Sigmoid colon (tissue), 7 donors: Measurements from ENCODE around the gene WNT3. TPM values are rescaled to one million over a fixed set of nuclear protein-coding genes. Genes with fewer than 3 reads are reported as not detected.

Experiments used
- DNase-seq: peaks from one replicate; pipeline ENCODE4 v3.0.0-alpha.2; 2019
- H3K27ac ChIP-seq, 4 donors: fragments of 200-600 bp; sonication (generic); one replicate each; pipeline ENCODE4 v1.5.1; 2016 to 2019; ENCODE audit warnings: mild to moderate bottlenecking in 1 of 4
- H3K27me3 ChIP-seq, 3 donors: fragments of 200-600 bp; sonication (generic); one replicate each; pipeline ENCODE4 v1.5.1; 2019; ENCODE audit warnings: mild to moderate bottlenecking in 1 of 3
- H3K36me3 ChIP-seq, 4 donors: fragments of 200-600 bp; sonication (generic); one replicate each; pipeline ENCODE4 v1.5.1; 2016 to 2019
- H3K4me1 ChIP-seq, 4 donors: fragments of 200-600 bp; sonication (generic); one replicate each; pipeline ENCODE4 v1.5.1; 2017 to 2019
- H3K4me3 ChIP-seq, 4 donors: fragments of 200-600 bp; sonication (generic); one replicate each; pipeline ENCODE4 v1.5.1; 2017 to 2019; ENCODE audit warnings: mild to moderate bottlenecking in 2 of 4, moderate library complexity in 1 of 4
- H3K9me3 ChIP-seq, 4 donors: fragments of 200-600 bp in 3 of 4; sonication (generic) in 3 of 4; one replicate each; pipeline versions ENCODE4 v1.5.1 to v1.6.1; 2013 to 2019
- EP300 ChIP-seq, 4 donors: sonication (generic); formaldehyde crosslinking; IDR thresholded peaks; one replicate each; pipeline ENCODE4 v1.6.1; 2017; ENCODE audit warnings: antibody characterized with exemption in 4 of 4
- POLR2A ChIP-seq, 2 donors: fragments of 450-650 bp; IDR thresholded peaks; one replicate each; pipeline ENCODE4 v1.6.1; 2016; ENCODE audit warnings: antibody characterized with exemption in 2 of 2, mild to moderate bottlenecking in 2 of 2, moderate library complexity in 2 of 2
- POLR2AphosphoS5 ChIP-seq, 4 donors: sonication (generic); formaldehyde crosslinking; IDR thresholded peaks; one replicate each; pipeline ENCODE4 v1.6.1; 2017; ENCODE audit warnings: antibody characterized with exemption in 4 of 4
- WGBS, 2 donors: extraction: QIAGEN DNeasy Blood & Tissue Kit; methylation state at CpG; one replicate each; pipeline ENCODE4 v1.1.7; 2013; 5-methylcytosine and 5-hydroxymethylcytosine counted together
- intact Hi-C: fragments of 100-400 bp; cut with DNase I; formaldehyde crosslinking; loops from one replicate; pipeline ENCODE4 v1.15.1; 2023
- polyA plus RNA-seq, 3 donors: library from polyadenylated mRNA; stranded (reverse); fragments of 200-250 nt; gene quantifications; one replicate each; pipeline ENCODE4 v1.2.3, GENCODE V29; 2013
- total RNA-seq, 4 donors: library from RNA; depleted of rRNA; stranded (reverse); fragments of >200 nt; gene quantifications; one replicate each; pipeline ENCODE4 v1.1.0, GENCODE V29; 2016
- TF ChIP-seq, protein P1 (sequence below), 4 experiments: fragments of 450-650 bp in 3 of 4; fragments of 200-600 bp in 1 of 4; IDR thresholded peaks; one replicate each; pipeline ENCODE4 v1.5.1; 2016 to 2019; ENCODE audit warnings: antibody characterized with exemption in 4 of 4, mild to moderate bottlenecking in 3 of 4, moderate library complexity in 2 of 4
- donor health status: healthy with polysubstance abuse.
- donor health status: Bipolar disorder and iron deficiency.
- donor health status: healthy.

The WNT3 gene
- total and polyA plus RNA-seq, 7 donors = under 0.01 to 0.71 (median 0.52) TPM; not detected in 1

DNA sequence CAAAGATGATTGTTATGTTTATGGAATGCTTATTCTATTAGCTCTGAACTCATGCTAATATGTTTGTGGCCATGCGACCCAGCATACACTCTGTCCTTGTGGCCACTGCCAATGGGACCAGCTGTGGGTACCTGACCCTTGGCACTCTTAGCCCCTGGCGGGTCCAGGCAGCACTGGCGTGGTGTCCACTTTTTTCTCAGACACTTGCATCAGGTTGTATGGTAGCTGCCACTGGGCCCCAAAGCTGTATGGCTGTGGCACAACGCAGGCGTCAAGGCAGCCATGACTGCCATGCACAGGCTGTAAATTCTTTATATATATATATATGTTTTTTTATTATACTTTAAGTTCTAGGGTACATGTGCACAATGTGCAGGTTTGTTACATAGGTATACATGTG is 20.7 kb upstream of the WNT3 start:
- Histone ChIP-seq H3K9me3 (peaks cover 0 to 6% (median 0%) of the 10 kb centered on the region in 4 donors), H3K27ac (no peak overlapping the region), H3K36me3 (no peaks in the 10 kb centered on the region), H3K4me1 (peaks cover 0 to 9% (median 2%) of the 10 kb centered on the region in 4 donors), H3K4me3 (no peak overlapping the region), H3K27me3 (peaks cover 0 to 26% (median 25%) of the 10 kb centered on the region in 3 donors)
- DNase-seq = no peak
- intact Hi-C loops = no loop called here
- 85 to 92% methylated on average over 5 of the region's 5 CpGs for WGBS, 2 donors
- no peak for TF ChIP-seq POLR2A (IDR thresholded peaks at IDR 0.05)
- no peak for TF ChIP-seq EP300 (IDR thresholded peaks at IDR 0.05)

DNA sequence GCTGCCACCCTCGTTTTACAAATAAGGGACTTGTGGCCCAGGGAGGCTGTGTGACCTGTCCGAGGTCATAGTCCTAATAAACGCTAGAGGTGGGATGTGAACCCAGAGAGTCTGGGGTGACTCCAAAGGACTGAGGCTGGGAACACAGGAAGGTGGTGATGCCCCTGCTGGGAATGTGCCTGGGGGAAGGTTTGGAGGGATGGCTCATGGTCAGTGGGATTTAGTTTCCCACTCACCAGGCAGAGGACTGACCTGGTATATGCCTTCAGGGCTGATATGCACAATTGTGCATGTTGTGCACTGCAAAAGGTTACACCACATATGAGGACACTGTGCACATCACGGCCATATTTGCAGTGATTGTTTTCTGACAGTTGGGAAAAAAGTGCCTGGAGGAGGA is 19.0 kb upstream of the WNT3 start:
- Histone ChIP-seq H3K9me3 (no peaks in the 10 kb centered on the region), H3K36me3 (no peaks in the 10 kb centered on the region), H3K27ac (no peak overlapping the region), H3K4me1 (peaks cover 0 to 9% (median 2%) of the 10 kb centered on the region in 4 donors), H3K27me3 (peaks cover 0 to 18% (median 16%) of the 10 kb centered on the region in 3 donors), H3K4me3 (no peak overlapping the region)
- DNase-seq = no peak
- no peak for TF ChIP-seq EP300 (IDR thresholded peaks at IDR 0.05)
- TF ChIP-seq, protein P1, sequence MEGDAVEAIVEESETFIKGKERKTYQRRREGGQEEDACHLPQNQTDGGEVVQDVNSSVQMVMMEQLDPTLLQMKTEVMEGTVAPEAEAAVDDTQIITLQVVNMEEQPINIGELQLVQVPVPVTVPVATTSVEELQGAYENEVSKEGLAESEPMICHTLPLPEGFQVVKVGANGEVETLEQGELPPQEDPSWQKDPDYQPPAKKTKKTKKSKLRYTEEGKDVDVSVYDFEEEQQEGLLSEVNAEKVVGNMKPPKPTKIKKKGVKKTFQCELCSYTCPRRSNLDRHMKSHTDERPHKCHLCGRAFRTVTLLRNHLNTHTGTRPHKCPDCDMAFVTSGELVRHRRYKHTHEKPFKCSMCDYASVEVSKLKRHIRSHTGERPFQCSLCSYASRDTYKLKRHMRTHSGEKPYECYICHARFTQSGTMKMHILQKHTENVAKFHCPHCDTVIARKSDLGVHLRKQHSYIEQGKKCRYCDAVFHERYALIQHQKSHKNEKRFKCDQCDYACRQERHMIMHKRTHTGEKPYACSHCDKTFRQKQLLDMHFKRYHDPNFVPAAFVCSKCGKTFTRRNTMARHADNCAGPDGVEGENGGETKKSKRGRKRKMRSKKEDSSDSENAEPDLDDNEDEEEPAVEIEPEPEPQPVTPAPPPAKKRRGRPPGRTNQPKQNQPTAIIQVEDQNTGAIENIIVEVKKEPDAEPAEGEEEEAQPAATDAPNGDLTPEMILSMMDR (IDR thresholded peaks at IDR 0.05) = no peak
- no peak for TF ChIP-seq POLR2A (IDR thresholded peaks at IDR 0.05)
- no peak for TF ChIP-seq POLR2AphosphoS5 (IDR thresholded peaks at IDR 0.05)
- 62 to 78% methylated on average over 4 of the region's 4 CpGs for WGBS, 2 donors
- intact Hi-C loops = no loop called here

DNA sequence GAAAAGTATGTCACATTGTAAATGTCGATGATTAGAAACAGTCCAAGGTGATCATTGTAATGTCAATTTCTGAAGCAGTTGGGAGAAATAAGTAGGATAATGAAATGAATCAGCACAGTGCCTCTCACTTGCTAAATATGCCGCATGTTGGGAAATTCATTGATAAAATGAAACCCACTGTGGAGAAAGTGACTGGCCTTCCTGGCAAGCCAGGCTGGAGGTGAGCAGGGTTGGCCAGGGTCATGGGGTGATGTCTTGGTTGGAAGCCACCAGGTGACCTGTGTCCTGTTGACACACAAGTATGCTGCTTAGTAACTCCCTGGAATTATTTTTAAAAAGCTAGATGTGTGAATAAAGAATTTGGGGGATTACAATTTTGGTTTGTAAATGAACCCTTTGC is 18.0 kb upstream of the WNT3 start:
- H3K27me3 ChIP-seq = peaks cover 0 to 8% (median 6%) of the 10 kb centered on the region in 3 donors
- H3K36me3 ChIP-seq = no peaks in the 10 kb centered on the region
- H3K9me3 ChIP-seq = no peaks in the 10 kb centered on the region
- no peak overlapping the region for H3K27ac ChIP-seq
- intact Hi-C loops = no loop called here
- peaks cover 0 to 2% (median 0%) of the 10 kb centered on the region in 4 donors for H3K4me1 ChIP-seq
- DNase-seq = no peak
- H3K4me3 ChIP-seq = no peak overlapping the region
- TF ChIP-seq POLR2AphosphoS5 (IDR thresholded peaks at IDR 0.05) (no peak), EP300 (IDR thresholded peaks at IDR 0.05) (no peak), POLR2A (IDR thresholded peaks at IDR 0.05) (no peak)
- TF ChIP-seq, protein P1 (IDR thresholded peaks at IDR 0.05) = no peak
- WGBS, 2 donors = 57 to 84% methylated on average over 2 of the region's 2 CpGs

DNA sequence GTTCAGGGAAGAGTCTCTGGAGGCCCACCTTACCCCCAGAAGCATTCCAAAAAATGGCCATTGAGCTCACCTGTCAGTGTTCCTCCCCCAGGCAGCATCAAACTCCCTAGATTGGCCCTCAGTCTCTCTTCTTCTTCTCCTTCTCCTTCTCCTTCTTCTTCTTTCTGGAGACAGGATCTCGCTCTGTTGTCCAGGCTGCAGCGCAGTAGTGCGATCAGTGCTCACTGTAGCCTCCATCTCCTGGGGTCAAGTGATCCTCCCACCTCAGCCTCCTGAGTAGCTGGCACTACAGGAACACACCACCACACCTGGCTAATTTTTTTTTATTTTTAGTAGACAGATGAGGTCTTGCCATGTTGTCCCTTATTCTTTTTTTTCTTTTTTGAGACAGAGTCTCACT is 16.4 kb upstream of the WNT3 start:
- 95 to 98% methylated on average over 3 of the region's 3 CpGs for WGBS, 2 donors
- Histone ChIP-seq H3K27ac (no peak overlapping the region), H3K9me3 (no peaks in the 10 kb centered on the region), H3K4me1 (no peaks in the 10 kb centered on the region), H3K27me3 (no peaks in the 10 kb centered on the region), H3K4me3 (no peak overlapping the region), H3K36me3 (no peaks in the 10 kb centered on the region)
- DNase-seq = no peak
- TF ChIP-seq POLR2AphosphoS5 (IDR thresholded peaks at IDR 0.05) (no peak), POLR2A (IDR thresholded peaks at IDR 0.05) (no peak), EP300 (IDR thresholded peaks at IDR 0.05) (no peak)
- TF ChIP-seq, protein P1 (IDR thresholded peaks at IDR 0.05) = no peak
- intact Hi-C loops = no loop called here

DNA sequence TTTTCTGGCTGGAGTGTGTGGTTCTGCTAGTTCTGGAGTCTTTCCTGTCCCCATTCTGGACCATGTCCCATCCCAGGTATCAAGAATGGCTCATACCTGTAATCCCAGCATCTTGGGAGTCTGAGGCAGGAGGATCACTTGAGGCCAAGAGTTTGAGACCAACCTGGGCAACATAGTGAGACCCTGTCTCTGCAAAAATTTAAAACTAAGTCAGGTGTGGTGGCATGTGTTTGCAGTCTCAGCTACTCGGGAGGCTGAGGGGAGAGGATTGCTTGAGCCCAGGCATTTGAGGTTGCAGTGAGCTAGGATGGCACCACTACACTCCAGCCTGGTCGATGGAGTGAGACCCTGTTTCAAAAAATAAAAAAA is 15.3 kb upstream of the WNT3 start:
- 82 to 90% methylated on average over 2 of the region's 2 CpGs for WGBS, 2 donors
- Histone ChIP-seq H3K9me3 (no peaks in the 10 kb centered on the region), H3K27me3 (no peaks in the 10 kb centered on the region), H3K36me3 (no peaks in the 10 kb centered on the region), H3K4me1 (no peaks in the 10 kb centered on the region), H3K4me3 (no peak overlapping the region), H3K27ac (no peak overlapping the region)
- intact Hi-C loops = no loop called here
- no peak for DNase-seq
- TF ChIP-seq POLR2A (IDR thresholded peaks at IDR 0.05) (no peak), POLR2AphosphoS5 (IDR thresholded peaks at IDR 0.05) (no peak), EP300 (IDR thresholded peaks at IDR 0.05) (no peak)
- TF ChIP-seq, protein P1 (IDR thresholded peaks at IDR 0.05) = no peak
